ENCODE data around the gene YIPF7. TPM values are rescaled to one million over a fixed set of nuclear protein-coding genes. Genes with fewer than 3 reads are reported as not detected.
A peak's percentile ranks its signal among the peaks of the same experiment; 100 is the strongest.

The YIPF7 gene
- total and polyA plus RNA-seq, 4 donors, result not detected

GRCh38 chr4:44679060-44679459 lies 27.6 kb upstream of the YIPF7 start:
- Histone ChIP-seq H3K9ac (ENCODE audit: low read depth in 1 of 2, low read length in 2 of 2) (peak overlapping the region; percentile 74 to 96), H3K4me1 (ENCODE audit: control insufficient read depth in 4 of 4, insufficient read depth in 4 of 4, low read length in 3 of 4) (peaks cover 4 to 26% (median 14%) of the 10 kb centered on the region in 4 donors), H3K27me3 (ENCODE audit: control insufficient read depth in 4 of 4, insufficient read depth in 4 of 4, low read length in 3 of 4) (no peaks in the 10 kb centered on the region), H3K27ac (ENCODE audit: low read depth in 1 of 2, low read length in 2 of 2) (peak overlapping the region in 1 of 2 donors; percentile 78), H3K9me3 (ENCODE audit: control insufficient read depth in 4 of 4, low read length in 3 of 4) (no peaks in the 10 kb centered on the region), H3K4me3 (ENCODE audit: low read depth in 1 of 3, low read length in 3 of 3) (peak overlapping the region; percentile 76 to 90 (median 81)), H3K36me3 (ENCODE audit: control insufficient read depth in 4 of 4, insufficient read depth in 3 of 4, low read depth in 1 of 4, low read length in 3 of 4) (peaks cover 0 to 9% (median 2%) of the 10 kb centered on the region in 4 donors)
- 2% methylated on average over 3 of the region's 3 CpGs for WGBS
- DNase-seq (ENCODE audit: low spot score), result no peak
- TF ChIP-seq EGR1 (IDR thresholded peaks at IDR 0.05; ENCODE audit: low read depth in 2 of 2) (no peak), HNF4G (IDR thresholded peaks at IDR 0.05) (no peak), ZBTB33 (IDR thresholded peaks at IDR 0.05) (no peak), ATF3 (IDR thresholded peaks at IDR 0.05) (no peak), RXRA (IDR thresholded peaks at IDR 0.05) (no peak), NR2F2 (IDR thresholded peaks at IDR 0.05) (no peak), SP1 (IDR thresholded peaks at IDR 0.05) (no peak), FOXA2 (IDR thresholded peaks at IDR 0.05) (no peak), RAD21 (IDR thresholded peaks at IDR 0.05) (no peak), FOXA1 (IDR thresholded peaks at IDR 0.05) (no peak), HNF4A (conservative IDR thresholded peaks at IDR 0.05) (no peak), TAF1 (conservative IDR thresholded peaks at IDR 0.05) (no peak), GABPA (IDR thresholded peaks at IDR 0.05 in 1 of 2, conservative IDR thresholded peaks at IDR 0.05 in 1 of 2) (no peak), YY1 (IDR thresholded peaks at IDR 0.05) (no peak), JUND (IDR thresholded peaks at IDR 0.05) (no peak)
- TF ChIP-seq, protein P1, sequence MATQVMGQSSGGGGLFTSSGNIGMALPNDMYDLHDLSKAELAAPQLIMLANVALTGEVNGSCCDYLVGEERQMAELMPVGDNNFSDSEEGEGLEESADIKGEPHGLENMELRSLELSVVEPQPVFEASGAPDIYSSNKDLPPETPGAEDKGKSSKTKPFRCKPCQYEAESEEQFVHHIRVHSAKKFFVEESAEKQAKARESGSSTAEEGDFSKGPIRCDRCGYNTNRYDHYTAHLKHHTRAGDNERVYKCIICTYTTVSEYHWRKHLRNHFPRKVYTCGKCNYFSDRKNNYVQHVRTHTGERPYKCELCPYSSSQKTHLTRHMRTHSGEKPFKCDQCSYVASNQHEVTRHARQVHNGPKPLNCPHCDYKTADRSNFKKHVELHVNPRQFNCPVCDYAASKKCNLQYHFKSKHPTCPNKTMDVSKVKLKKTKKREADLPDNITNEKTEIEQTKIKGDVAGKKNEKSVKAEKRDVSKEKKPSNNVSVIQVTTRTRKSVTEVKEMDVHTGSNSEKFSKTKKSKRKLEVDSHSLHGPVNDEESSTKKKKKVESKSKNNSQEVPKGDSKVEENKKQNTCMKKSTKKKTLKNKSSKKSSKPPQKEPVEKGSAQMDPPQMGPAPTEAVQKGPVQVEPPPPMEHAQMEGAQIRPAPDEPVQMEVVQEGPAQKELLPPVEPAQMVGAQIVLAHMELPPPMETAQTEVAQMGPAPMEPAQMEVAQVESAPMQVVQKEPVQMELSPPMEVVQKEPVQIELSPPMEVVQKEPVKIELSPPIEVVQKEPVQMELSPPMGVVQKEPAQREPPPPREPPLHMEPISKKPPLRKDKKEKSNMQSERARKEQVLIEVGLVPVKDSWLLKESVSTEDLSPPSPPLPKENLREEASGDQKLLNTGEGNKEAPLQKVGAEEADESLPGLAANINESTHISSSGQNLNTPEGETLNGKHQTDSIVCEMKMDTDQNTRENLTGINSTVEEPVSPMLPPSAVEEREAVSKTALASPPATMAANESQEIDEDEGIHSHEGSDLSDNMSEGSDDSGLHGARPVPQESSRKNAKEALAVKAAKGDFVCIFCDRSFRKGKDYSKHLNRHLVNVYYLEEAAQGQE (IDR thresholded peaks at IDR 0.05), result no peak
- TF ChIP-seq, protein P2, sequence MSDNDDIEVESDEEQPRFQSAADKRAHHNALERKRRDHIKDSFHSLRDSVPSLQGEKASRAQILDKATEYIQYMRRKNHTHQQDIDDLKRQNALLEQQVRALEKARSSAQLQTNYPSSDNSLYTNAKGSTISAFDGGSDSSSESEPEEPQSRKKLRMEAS (IDR thresholded peaks at IDR 0.05), result no peak
- TF ChIP-seq, protein P3, sequence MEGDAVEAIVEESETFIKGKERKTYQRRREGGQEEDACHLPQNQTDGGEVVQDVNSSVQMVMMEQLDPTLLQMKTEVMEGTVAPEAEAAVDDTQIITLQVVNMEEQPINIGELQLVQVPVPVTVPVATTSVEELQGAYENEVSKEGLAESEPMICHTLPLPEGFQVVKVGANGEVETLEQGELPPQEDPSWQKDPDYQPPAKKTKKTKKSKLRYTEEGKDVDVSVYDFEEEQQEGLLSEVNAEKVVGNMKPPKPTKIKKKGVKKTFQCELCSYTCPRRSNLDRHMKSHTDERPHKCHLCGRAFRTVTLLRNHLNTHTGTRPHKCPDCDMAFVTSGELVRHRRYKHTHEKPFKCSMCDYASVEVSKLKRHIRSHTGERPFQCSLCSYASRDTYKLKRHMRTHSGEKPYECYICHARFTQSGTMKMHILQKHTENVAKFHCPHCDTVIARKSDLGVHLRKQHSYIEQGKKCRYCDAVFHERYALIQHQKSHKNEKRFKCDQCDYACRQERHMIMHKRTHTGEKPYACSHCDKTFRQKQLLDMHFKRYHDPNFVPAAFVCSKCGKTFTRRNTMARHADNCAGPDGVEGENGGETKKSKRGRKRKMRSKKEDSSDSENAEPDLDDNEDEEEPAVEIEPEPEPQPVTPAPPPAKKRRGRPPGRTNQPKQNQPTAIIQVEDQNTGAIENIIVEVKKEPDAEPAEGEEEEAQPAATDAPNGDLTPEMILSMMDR (IDR thresholded peaks at IDR 0.05; ENCODE audit: low read depth, low read length, missing input control), result no peak
